SW480 (cell line): Measurements from ENCODE around the gene ERO1A.

Experiments
- DNase-seq: peaks from one replicate; pipeline ENCODE4 v3.0.0-alpha.2; 2016; ENCODE audit warnings: low spot score

Gene ERO1A

DNA sequence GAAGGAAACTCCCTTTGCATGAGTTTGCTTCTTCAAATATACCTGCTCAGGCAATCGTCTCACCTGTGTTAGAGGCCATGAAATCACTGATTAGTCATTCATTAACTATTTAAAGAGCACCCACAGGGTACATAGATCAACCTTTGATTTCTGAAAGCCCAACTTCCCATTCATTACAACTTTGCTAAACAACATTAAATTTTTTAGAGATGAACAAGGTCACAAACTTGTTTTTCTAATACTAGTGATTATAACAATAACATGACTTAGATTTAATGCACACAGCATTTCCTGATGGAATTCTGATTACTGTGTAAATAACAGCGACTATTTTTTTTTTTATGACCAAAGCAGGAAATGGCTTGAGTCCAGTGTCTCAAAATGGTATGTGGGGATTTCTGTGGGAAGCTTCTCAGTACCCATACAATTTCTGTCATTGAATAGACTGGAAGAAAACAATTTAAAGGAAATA is 5.4 kb upstream of the ERO1A start:
- DNase-seq = peak; percentile 90

DNA sequence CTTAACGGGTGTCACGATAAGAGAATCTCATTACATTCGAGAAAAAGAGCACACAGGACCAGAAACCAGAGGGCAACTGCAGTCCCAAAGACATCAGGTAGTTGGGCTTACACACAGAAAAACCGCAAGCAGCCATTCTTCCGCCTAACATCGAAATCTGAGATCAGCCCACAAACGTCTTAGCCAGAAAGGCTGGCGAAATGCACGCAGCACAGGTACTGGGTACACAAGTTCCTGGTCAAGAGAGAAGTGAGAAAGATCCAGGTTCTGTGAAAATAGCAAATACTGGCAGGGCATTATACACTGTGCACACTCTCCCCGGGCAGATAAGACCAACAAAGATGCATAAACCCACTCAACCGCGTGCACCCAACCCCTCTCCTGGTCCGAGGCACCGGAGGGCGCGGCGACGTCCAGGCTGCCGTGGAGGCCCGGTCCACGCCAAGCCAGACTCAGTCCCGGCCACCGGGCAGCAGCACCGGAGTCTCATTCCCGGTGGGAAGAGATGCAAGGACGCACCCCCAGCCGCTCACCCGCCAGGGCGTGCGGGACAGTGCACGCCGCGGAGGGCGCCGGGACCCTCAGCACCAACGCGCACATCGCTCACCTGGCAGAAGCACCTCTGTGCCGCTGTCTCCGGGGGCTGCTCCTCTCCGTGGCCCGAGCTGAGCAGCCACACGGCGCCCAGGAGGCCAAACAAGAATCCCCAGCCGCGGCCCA is 437 bp downstream of the ERO1A start:
- peak; percentile 57 for DNase-seq

DNA sequence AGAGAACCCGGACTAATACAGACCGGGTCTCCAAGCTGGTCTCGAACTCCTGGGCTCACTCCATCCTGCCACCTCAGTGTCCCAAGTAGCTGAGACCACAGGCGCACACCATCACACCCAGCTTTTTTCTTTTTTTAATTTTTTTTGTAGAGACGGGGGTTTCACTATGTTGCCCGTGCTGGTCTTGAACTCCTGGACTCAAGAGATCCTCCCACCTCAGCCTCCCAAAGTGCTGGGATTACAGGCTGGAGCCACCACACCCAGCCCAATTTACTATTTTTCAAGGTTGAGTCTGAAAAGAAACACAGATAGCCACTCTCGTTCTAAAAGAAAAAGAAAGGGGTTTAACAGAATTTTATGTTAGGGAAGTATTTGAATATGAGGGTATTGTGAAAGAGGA is 1.8 kb downstream of the ERO1A start:
- DNase-seq = no peak

DNA sequence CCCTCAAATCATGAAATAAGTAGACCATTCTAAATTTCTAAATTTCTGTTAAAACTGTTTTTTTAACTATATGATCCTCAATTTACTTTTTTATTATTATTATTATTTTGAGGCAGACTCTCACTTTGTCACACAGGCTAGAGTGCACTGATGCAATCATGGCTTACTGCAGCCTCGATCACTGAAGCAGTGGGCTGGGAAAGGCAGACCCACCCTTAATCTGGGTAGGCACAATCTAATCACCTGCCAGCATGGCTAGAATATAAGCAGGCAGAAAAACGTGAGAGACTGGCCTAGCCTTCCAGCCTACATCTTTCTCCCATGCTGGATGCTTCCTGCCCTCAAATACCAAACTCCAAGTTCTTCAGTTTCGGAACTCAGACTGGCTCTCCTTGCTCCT is 2.3 kb downstream of the ERO1A start:
- DNase-seq = no peak

DNA sequence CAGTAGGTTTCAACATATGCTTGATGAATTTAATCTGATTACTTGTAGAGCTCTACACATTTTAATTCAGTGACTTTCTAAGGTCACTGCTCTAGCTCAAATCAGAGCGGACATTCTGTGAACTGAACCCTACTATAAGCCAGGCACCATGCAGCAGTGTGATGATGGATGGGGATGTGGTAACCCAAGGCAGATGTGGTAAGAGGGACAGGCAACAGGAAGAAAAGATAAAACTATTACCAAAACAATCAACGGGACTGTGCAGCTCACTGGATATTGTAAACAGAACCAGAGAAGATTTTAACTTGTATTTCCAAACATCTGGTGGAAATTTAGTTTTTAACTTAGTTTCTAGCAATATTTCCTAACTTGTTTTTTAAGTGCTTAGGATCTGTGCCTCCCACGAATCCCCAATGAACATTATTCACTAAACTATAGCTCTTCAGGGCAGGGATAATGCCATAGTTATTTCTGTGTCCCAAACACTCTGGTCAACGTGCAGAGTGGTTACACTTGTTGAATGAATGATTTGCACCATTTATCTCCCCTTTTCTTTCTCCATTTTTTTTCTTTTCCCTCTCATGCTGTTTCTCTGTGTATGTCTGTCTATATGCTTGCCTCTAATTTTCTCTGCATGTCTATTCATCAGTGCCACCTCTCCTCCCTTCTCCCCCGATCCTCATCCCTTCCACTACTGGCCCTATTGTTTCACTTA is 3.0 kb downstream of the ERO1A start:
- DNase-seq = no peak

DNA sequence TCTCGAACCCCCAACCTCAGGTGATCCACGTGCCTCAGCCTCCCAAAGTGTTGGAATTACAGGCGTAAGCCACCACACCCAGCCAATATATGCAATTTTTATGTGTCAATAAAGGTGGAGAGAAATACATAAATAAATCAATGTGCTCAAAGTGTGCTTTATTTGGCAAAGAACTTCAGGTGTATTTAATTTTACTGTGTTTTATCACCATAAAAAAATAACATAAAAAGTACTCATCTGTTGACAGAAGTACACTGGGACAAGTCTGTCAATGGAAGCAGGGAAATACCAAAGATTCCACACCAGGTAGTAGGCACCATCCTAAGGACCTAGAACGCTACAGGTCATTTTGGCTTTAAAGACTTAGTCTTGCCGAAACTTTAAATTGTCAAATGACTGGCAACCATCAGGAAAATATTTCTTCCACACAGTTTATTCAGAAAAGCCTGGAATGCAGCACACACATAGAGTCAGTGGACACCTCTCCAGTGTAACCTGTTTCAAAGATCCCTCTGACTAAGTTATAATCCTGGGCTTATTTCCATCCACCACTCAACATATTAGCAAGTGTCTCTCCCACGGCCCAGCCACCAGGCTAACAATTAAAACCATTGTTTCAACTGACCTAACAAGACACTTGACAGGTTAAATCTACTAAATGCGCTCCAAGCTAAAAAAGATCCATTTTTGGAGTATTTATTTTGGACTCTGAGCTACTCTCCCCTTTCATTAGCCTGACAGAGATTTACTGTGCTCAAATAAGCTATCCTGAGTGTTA is 4.2 kb downstream of the ERO1A start:
- DNase-seq = no peak

DNA sequence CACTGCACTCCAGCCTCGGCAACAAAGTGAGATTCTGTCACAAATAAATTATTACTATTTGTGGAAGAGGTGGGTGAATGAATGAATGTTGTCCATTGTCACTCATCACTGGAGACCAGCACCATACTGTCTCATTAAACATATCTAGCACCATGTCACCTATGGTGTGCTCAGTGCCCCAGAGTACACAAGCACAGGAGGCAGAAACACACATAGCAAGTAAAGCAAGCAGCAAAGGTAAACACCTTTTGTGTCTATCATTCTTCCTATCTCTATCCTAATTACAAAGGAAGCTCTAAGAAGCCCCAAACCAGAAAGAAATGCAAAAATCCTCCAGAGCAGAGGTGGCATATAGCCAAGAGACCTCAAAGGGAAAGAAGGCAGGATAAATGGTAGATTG is 9.2 kb downstream of the ERO1A start:
- no peak for DNase-seq

DNA sequence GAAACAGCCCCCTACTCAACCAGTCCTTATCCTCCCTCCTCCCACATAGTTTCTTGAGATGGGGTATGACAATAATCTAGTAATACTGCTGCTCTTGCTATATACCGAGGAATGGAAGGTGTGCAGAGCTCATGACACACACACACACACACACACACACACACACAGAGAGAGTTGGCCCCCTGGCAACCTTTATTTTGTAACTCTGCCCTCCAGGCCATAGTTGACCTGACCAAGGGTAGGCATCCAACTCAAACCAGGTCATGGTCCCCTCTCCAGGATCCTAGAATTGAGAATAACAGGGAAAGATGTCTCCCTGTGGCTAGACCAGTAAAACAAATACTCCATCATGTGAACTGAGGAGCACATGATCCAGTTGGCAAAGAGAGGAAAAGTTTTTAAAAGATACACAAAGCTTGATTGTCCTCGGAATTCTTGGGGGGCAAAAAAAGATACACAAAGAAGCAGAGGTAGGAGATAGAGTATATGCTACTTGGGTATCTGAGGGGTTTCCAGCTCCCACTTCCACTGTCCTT is 11.3 kb downstream of the ERO1A start:
- no peak for DNase-seq

DNA sequence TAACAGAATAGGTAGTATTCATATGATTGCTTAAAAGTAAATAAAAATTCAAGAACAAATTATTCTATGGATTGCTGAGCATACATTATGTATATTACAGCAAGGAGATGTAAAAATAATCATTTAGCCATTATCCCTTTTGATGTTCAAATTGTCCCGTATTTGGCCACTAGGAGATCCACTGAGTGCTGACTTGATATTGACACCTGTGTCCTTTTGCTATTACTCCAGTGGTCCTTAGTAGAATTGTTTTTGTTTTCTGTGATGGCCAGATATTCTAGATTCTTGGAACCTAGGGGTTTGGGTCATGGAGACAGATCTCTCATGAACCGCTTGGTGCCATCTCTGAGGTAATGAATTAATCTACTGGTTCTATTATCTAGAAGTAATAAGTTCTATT is 16.8 kb downstream of the ERO1A start:
- DNase-seq = peak; percentile 34

DNA sequence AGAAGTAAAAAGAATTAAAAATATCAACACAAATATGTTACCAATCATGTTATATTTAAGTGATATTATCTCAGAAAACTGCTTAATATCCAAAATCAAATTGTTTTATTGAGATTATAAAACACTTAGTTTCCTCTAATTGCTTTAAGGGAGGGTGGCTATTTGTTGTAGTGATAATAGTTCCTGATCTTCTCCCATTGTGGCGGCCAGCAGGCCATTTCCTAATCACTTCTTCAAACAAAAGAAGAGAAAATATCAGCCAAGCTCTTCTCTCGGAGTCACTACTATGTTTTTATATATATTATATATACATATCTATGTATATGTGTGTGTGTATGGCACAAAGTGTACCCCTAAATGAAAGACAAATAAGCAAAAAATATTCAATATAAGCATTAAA is 31.5 kb downstream of the ERO1A start:
- no peak for DNase-seq

DNA sequence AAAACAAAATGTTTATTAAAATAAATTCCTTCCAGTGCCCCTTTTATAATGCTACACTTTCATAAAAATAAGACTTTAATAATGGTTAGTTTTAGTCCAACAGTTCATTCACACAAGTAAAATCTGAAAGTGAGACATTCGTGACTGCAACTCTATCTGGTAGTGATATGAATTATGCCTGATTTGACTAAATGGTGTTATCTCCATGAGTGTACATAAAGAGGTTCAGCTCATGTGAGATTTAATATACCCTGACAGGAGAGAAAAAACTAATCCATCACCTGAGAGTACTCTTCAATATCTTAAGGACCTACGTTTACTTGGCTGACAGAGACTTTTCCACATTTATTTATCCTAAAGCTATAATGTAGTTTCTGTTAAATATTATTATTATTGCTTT is 34.0 kb downstream of the ERO1A start:
- no peak for DNase-seq

DNA sequence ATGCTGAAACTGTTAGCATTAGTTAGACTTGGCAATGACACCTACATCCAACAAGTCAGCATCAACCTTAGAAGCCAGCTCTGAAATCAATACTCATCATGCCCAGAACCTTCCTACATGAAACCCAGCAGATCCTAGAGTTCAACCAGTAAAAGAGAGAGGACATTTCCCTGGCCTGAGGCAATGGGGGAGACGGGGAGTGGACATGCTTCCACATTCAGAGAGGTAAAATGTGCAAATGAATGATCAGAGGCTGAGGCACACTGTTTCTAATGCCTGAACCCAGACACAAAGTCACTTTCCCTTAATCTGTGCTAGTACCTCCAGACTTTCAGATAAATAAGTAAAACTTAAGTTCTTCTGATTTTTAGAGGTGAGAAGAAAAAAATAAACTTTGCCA is 34.5 kb downstream of the ERO1A start:
- DNase-seq = no peak

DNA sequence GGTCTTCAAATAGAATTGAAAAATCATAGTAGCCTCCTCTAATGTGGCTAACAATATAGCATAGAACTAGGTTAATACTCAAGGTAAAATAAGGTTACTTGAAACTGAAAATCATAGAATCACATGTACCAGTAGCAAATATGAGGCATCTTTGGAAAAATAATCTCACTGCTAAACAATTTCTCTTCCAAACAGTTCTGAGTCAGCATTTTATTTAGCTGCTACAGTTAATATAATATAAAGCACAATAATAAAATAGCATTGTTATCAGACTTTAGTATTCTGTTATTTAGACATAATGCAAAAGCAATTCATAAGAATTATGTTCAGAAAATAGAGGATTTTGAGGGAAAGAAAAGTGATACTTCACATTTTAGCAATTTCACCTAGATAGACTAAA is 35.0 kb downstream of the ERO1A start:
- no peak for DNase-seq

DNA sequence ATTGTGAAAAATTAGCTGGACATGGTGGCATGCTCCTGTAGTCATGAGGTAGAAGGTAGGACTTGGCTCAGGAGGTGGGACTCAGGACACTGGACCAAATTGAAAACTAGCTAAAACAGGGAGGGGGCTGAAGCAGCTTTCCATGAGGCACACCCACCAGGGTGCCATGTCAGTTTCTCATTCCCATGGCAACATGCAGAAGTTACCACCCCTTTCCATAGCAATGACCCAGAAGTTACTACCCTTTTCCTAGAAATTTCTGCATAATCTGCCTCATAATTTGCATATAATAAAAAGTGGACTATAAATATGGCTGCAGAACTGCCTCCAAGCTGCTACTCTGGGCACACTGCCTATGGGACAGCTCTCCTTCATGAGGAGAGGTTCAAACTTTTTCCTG is 38.5 kb downstream of the ERO1A start:
- no peak for DNase-seq

DNA sequence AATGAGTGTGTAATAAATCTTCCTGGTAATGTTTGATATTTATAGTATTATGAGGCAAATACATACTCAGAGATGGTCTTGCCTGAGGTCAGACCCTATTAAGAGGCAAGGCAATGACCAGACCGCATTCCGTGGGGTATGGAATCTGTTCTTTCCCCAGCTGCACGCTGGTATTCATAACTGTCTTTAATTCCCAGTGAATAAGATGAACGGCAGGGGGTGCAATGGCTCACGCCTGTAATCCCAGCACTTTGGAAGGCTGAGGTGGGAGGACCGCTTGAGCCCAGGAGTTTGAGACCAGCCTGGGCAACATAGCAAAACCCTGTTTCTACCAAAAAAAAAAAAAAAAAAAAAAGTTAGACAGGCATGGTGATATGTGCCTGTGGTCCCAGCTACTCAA is 44.6 kb downstream of the ERO1A start:
- no peak for DNase-seq

DNA sequence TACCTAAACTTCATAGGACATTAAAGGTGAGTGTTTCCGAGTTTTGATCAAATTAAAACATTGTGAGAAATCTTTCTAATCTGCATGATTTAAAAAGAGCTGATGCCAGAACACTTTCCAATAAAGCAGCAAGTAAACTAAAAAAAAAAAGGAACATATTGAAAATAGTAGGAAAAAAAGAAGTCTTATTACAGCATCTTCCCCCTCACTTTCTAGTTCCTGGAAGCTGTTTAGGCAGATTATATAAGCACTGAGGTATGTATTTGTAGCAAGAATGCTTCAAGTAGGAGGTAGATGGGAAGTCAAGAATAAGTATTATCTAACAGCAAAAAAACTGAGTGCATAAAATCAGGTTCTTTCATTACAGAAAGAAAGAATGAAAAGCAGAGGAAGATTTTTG is 45.8 kb downstream of the ERO1A start:
- DNase-seq = no peak

DNA sequence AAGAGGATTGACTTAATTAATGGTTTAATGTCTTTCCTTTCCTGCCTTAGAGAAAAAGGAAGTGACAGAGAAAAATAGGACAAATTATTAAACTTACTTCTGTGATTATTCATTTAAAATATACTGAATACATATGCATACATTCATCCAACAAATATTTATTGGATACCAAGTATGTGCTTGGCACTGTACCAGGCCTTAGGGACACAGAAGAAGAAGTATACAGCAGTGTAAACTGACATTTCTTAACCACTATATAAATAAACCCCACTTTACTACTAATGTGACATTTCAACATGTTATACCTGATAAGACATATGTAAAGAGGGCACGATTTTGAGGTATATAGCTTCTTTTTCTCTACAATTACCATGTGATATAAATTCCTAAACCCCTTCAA is 53.6 kb downstream of the ERO1A start:
- DNase-seq = no peak

DNA sequence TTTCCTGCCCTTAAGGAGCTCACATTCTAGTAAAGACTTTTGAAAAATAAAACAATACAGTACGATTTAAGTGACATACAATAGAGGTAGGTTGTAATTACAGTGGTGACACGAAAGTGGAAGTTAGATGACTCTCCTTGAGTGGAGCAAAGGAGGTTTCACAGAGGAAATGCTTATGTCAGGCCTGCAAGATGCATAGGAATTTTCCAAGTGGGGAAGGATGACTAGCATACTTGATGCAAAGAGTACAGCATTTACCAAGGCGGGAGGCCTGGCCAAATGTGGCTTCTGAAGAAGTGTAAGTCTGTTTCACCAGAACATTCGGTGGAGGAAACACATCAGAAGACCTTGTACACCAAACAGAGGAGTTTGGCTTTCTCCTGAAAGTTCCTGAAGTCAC is 55.2 kb downstream of the ERO1A start:
- no peak for DNase-seq

DNA sequence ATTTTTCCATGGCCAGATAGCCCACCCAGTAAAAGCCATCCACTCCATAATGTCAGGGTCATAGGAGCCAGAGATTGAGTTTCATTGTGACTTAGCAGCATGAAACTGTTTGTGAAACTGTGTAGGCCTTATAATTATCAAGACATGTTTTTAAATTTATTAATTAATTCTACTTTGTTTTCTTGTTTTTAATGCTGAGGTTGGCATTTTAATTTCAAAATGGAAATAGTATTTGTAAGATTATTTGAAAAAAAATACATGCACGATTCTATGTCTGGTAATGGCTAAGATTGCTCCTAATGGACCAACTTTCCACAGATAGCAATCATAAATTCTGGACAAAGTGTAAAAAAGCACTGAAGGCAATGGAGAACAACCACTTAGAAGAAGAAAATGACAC is 75.7 kb downstream of the ERO1A start:
- DNase-seq = no peak

DNA sequence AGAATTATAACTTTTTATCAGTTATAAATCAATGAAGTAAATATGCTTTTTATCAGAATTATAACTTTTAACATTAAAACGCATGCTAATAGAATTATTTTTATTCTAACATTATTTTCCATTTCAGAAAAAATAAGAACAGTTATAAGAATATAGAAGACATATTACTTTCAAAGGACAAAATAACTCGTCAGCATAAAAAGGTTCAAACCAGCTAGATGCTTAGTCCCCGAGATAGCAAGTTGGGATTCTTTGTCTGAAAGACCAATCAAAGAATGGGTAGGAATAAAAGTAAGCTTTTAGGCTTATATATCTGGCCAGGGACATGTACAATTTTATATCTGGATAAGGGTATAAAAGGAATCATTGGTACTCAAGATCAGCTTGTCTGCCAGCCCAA is 76.8 kb downstream of the ERO1A start:
- no peak for DNase-seq

DNA sequence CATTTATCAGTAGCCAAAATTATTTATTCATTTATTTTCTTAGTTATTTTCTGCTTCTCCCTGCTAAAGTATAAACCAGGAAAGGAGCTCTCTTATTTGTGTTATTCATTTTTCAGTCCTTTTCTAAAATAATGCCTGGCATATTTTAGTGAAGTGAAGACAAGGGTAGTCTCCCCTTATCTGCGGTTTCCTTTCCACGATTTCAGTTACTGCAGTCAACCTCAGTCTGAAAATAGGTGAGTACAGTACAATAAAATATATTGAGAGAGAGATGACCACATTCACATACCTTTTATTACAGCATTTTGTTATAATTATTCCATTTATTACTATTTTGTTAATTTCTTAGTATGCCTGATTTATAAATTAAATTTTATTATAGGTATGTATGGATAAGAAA is 85.2 kb downstream of the ERO1A start:
- DNase-seq = no peak

DNA sequence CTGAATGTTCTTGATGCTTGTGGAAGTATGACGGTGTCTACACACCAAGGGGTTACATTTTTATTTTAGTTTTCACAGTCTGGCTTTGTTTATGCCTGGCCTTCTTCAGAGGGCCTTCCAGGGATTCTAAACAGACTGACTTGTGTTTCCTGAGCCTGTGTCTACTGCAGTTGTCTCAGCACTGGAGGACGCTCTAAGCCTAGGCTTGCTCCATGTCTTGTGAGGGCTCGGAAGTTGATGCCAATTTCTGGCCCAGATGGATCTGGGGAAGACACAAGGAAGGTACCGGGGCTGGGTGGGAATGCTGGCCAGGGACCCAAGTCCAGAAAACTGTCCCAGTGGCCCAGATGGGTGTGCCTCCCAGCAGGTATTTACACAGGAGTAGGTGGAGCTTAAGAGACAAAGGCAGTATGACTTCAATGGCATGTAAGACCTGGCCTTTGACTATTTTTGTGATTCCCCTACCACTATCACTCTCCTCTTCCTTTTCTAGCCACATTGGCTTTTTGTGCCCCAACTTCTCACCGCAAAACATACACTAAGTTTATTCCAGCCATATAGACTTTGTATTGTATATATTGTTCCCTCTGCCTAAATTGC is 85.8 kb downstream of the ERO1A start:
- no peak for DNase-seq
